Stimulated activated CD4-positive, alpha-beta T cell treated with anti-CD3 and anti-CD28 coated beads, Interleukin-15, amount 100 ng/mL, for 48 hours (primary cell): ENCODE measurements around the gene KRTDAP.

Source experiments
- DNase-seq, 2 donors: peaks; one replicate each; pipeline ENCODE4 v3.0.0-alpha.2; 2020; ENCODE audit warnings: low read depth in 2 of 2

The KRTDAP gene

GRCh38 chr19:35454663-35455062 lies 35.6 kb downstream of the KRTDAP start:
- no peak for DNase-seq

- no peak for DNase-seq
These were observed 38.7 kb downstream of the KRTDAP start for GRCh38 chr19:35451338-35452096.

- no peak for DNase-seq
These were observed 40.8 kb downstream of the KRTDAP start for GRCh38 chr19:35449359-35450043.

GRCh38 chr19:35447606-35448469 lies 42.4 kb downstream of the KRTDAP start, which contains the start of gene FFAR2:
Gene FFAR2, plus strand, starts transcription at chr19:35448257. Its CDS starts 1,458 bp downstream, at chr19:35449715.
- no peak for DNase-seq

- no peak for DNase-seq
These were observed 44.3 kb downstream of the KRTDAP start for GRCh38 chr19:35445826-35446593.

- no peak for DNase-seq
These were observed 45.5 kb downstream of the KRTDAP start for GRCh38 chr19:35444735-35445134.

GRCh38 chr19:35442091-35442490 lies 48.2 kb downstream of the KRTDAP start:
- no peak for DNase-seq

- no peak for DNase-seq
These were observed 50.3 kb downstream of the KRTDAP start for GRCh38 chr19:35439921-35440320.

GRCh38 chr19:35438527-35438926 lies 51.7 kb downstream of the KRTDAP start:
- DNase-seq: no peak

GRCh38 chr19:35438096-35438495 lies 52.2 kb downstream of the KRTDAP start:
- no peak for DNase-seq

GRCh38 chr19:35437406-35437951 lies 52.8 kb downstream of the KRTDAP start:
- DNase-seq: no peak
